GM10248 (cell line): ENCODE results near the gene COL4A2.
A peak's percentile ranks its signal among the peaks of the same experiment; 100 is the strongest.

Experiments used
- CTCF ChIA-PET: fragments of 300-600 bp; sonication (Branson Sonifier 250); formaldehyde crosslinking; extraction: SDS; loops from one replicate; lab custom pipeline; 2021; ENCODE audit warnings: antibody characterized with exemption; lab: Yijun Ruan, JAX
- POLR2A ChIA-PET: fragments of 350-650 bp; sonication (Branson Sonifier 250); formaldehyde crosslinking; extraction: SDS; loops from one replicate; lab custom pipeline; 2020; ENCODE audit warnings: antibody characterized with exemption; lab: Yijun Ruan, JAX
- DNase-seq: peaks from one replicate; pipeline ENCODE4 v3.0.0; 2012; ENCODE audit errors: extremely low spot score
- TF ChIP-seq, protein P1 (sequence below): IDR thresholded peaks from 2 replicates; pipeline ENCODE4 v1.5.1; 2012; ENCODE audit warnings: mild to moderate bottlenecking, low read depth; ENCODE audit errors: extremely low read depth, missing control alignments, control extremely low read depth

The COL4A2 gene

DNA sequence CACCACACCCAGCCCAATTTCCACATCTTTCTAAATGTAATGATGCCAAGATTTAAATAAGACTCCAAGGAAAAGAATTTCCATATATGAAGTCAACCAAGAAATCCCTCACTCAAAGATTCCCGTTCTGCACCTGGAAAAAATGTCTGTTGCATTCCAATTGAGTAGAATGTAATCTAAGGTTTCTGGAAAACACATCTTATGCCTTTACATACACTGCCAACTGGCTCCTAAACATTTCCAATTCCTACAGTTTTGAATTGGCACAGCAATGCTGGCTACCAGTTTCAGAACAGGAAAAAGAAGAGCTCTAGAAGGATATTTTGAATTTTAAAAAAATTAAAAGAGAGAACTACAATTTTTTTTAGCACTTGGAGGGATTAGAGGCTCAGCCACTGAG, 43.0 kb downstream of the COL4A2 start:
- POLR2A ChIA-PET = no interaction called here
- DNase-seq = no peak
- CTCF ChIA-PET = interaction anchor here (0.9 kb wide), 1 partner anchor 18 kb away, joined by 3 read pairs; no protein-coding TSS in a partner anchor
- TF ChIP-seq, protein P1, sequence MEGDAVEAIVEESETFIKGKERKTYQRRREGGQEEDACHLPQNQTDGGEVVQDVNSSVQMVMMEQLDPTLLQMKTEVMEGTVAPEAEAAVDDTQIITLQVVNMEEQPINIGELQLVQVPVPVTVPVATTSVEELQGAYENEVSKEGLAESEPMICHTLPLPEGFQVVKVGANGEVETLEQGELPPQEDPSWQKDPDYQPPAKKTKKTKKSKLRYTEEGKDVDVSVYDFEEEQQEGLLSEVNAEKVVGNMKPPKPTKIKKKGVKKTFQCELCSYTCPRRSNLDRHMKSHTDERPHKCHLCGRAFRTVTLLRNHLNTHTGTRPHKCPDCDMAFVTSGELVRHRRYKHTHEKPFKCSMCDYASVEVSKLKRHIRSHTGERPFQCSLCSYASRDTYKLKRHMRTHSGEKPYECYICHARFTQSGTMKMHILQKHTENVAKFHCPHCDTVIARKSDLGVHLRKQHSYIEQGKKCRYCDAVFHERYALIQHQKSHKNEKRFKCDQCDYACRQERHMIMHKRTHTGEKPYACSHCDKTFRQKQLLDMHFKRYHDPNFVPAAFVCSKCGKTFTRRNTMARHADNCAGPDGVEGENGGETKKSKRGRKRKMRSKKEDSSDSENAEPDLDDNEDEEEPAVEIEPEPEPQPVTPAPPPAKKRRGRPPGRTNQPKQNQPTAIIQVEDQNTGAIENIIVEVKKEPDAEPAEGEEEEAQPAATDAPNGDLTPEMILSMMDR = no peak

DNA sequence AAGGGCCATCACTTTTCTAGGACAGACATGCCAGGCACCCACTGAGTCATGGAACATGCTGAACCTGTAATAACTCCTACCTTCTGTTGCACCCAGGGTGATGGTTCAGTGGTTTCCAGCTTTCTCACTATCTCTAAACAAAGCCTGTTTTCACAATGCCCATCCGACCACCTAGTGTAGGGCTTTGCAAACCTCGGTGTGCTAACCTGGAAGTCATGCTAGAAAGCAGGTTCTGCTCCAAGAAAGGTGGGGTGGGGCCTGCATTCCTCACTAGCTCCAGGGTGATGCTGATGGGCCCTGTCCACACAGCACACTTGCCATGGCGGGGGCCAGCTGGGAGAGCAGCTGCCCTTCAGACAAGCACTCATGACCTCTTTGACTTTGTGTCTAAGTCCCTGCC, 43.4 kb downstream of the COL4A2 start:
- DNase-seq = no peak
- CTCF ChIA-PET = interaction anchor here (0.9 to 1.4 kb wide), 4 partner anchors 11 to 21 kb away, joined by 3 to 4 read pairs (median 3); no protein-coding TSS in a partner anchor
- TF ChIP-seq, protein P1 = no peak
- POLR2A ChIA-PET = no interaction called here

DNA sequence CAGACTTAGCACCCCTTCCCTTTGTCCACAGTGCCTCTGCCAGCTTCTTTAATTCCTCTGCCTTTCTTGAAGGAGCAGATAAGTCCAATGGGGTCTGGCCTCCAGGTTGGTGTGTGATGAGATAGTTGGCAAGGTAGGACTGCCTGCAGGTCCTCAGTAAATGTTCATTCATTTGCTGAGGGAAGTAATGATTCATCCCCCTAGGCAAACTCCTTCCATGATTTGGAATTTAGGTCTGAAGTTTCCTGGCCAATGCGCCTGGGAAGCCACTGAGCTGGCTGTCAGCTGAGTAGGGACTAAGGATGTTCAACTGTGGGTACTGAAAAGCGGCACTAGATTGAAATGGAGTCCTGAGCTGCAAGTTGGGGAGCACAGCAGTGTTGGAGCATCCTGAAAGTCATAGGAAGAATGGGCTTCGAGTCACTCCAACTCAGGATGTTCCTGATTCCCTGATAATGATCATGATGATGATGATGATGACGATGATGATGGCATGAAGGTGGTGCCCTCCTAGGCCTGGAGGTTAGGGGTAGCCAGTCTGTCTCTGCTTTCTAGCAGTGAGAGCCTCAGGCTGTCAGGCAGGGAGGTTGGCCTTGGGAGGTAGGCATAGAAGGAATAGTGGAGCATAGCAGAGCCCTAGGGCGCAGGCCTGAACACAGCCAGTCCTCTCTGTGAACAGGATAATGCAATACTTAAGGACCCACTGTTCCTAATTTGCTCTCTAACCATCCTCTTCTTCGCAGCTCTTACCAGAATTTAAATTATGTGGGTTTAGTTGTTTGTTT, 44.7 kb downstream of the COL4A2 start:
- TF ChIP-seq, protein P1 = no peak
- CTCF ChIA-PET = interaction anchor here (0.9 to 1.4 kb wide), 6 partner anchors 12 to 60 kb away, joined by 3 to 5 read pairs (median 3); no protein-coding TSS in a partner anchor
- DNase-seq = no peak
- POLR2A ChIA-PET = no interaction called here

DNA sequence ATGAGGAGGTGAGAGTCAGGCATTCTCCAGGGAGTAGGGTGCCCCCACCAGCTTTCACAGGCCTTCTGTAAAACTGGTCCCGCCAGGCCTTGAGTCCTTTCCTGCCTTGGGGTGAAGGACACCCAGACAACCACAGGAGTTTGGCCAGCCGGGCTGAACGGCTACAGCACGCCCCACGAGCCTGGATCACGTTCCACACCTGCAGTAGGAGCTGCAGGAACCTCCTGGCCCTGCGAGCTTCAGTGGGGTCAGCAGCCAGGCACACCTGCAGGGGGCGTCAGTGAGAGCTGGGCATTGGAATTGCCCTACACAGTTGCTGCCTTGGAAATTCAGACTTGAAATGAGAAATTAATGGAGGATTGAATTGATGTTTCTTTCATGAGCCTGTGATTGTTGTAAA, 45.7 kb downstream of the COL4A2 start:
- DNase-seq = no peak
- POLR2A ChIA-PET = no interaction called here

DNA sequence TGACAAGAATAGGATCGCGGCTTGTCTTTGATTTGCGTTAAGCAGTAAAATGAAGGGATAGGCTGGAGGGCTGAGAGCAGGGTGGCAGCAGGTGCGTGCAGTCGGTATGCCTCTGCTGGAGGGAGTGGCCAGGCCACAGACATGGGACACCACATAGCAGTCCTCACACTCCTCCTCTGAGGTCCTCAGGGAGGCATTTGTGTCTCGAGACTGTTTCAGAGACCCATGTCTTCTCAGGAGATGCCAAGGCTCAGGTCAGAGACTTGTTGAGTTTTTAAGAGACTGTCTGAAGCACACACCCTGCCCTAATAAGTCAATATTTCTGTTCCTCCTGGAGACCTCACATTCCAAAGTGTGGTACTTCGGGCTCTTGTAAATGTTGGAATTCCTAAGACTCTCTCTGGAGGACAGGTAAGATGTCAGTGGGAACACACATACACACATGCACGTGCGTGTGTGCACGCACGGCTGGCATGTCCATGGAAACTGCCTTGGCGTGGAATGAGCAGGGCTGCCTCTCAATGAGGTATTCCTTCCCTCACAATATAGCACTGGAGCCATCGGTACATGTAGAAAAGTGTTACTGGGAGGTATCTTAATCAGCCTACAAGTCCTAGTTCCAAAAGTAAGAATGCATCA, 46.4 kb downstream of the COL4A2 start:
- DNase-seq = no peak
- ChIA-PET CTCF (interaction anchor here (0.9 kb wide), 1 partner anchor 12 kb away, joined by 3 read pairs; no protein-coding TSS in a partner anchor), POLR2A (no interaction called here)
- TF ChIP-seq, protein P1 = no peak

More for the DNA sequence above, 45.7 kb downstream of the COL4A2 start:
- CTCF ChIA-PET = interaction anchor here (0.9 to 1.4 kb wide), 4 partner anchors 11 to 59 kb away, joined by 3 to 5 read pairs (median 3); no protein-coding TSS in a partner anchor
- TF ChIP-seq, protein P1 = peak; percentile 24

DNA sequence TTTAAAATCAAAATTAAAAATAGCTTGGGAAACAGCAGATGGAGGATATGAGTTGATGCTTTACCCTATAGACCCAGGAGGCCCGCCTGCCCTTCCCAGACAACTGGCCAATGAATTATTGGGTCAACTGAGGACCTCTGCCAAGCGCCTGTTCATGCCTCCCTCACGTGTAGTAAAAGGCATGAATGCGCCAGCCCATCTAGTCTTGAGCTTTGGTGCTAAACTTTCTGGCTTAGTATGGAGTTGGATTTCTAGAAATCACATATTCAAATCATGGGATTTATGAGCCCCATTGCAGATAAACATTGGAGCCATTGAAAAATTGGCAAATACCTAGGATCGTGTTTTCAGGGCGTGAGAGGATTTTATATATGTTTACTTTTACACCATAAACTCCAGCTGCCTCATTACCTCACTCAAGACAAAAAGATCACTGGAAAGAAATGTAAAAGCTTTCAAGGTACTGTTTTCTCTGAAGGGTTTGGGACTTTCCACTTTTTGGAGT, 47.1 kb downstream of the COL4A2 start:
- ChIA-PET POLR2A (no interaction called here), CTCF (no interaction called here)
- DNase-seq = no peak
- TF ChIP-seq, protein P1 = no peak
